ENCODE measurements around the gene CFAP299.
A peak's percentile ranks its signal among the peaks of the same experiment; 100 is the strongest.

CFAP299 gene

DNA sequence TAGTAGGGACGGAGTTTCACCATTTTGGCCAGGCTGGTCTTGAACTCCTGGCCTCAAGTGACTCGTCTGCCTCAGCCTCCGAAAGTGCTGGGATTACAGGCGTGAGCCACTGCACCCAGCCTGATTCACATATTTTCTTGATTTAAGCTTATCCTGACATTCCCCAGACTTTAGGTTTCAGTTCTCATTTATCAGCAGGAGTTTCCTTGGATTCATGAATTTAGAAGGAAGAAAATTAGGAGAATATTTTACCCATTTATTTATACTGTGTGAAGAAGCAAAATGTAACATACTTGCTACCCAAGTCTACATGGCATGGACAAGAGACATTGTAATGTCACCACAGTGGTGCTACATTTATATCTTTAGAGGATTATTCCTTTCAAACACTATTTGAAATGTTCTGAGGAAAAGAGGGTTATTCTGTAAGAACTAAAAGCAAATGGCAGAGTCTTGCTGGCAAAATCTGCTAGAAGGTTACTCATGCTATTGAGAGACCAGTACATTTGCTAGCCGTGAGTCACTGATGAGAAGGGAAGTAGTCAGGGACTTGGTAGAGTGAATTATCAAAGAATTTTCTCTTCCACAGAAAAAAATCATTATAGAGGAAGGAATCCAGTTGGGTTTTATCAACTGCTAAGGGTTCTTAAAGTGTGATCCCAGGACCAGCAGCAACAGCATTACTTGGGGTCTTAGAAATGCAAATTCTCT, 26.1 kb upstream of the CFAP299 start:
- no peak overlapping the region for H3K4me3 ChIP-seq (ENCODE audit: low read length, poor library complexity, severe bottlenecking)
- H3K4me2 ChIP-seq (ENCODE audit: low read depth, low read length, poor library complexity, severe bottlenecking), result no peak overlapping the region
- no peaks in the 10 kb centered on the region for H3K4me1 ChIP-seq (ENCODE audit: insufficient read depth, low read length, poor library complexity, severe bottlenecking)
- no peak for TF ChIP-seq EZH2phosphoT487 (IDR thresholded peaks at IDR 0.05; ENCODE audit: borderline replicate concordance)
- TF ChIP-seq, protein P1, sequence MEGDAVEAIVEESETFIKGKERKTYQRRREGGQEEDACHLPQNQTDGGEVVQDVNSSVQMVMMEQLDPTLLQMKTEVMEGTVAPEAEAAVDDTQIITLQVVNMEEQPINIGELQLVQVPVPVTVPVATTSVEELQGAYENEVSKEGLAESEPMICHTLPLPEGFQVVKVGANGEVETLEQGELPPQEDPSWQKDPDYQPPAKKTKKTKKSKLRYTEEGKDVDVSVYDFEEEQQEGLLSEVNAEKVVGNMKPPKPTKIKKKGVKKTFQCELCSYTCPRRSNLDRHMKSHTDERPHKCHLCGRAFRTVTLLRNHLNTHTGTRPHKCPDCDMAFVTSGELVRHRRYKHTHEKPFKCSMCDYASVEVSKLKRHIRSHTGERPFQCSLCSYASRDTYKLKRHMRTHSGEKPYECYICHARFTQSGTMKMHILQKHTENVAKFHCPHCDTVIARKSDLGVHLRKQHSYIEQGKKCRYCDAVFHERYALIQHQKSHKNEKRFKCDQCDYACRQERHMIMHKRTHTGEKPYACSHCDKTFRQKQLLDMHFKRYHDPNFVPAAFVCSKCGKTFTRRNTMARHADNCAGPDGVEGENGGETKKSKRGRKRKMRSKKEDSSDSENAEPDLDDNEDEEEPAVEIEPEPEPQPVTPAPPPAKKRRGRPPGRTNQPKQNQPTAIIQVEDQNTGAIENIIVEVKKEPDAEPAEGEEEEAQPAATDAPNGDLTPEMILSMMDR (conservative IDR thresholded peaks at IDR 0.05; ENCODE audit: low read length), result no peak
- no peaks in the 10 kb centered on the region for H3F3A ChIP-seq (ENCODE audit: low read depth)
- H2AFZ ChIP-seq (ENCODE audit: low read length), result no peak overlapping the region; the same call in 1 of the 2 replicates
- no peaks in the 10 kb centered on the region for H4K20me1 ChIP-seq (ENCODE audit: insufficient read depth, low read length, poor library complexity, severe bottlenecking)
- H3K9me2 ChIP-seq (replicated peaks; ENCODE audit: low read depth, low read length), result no peaks in the 10 kb centered on the region
- no peaks in the 10 kb centered on the region for H3K27me3 ChIP-seq (ENCODE audit: insufficient read depth, low read length, poor library complexity, severe bottlenecking)
- no peaks in the 10 kb centered on the region for H3K36me3 ChIP-seq (ENCODE audit: insufficient read depth, low read length)
- no peaks in the 10 kb centered on the region for H3K9me3 ChIP-seq (ENCODE audit: insufficient read depth, low read depth, low read length)
- no peaks in the 10 kb centered on the region for H3K79me2 ChIP-seq (ENCODE audit: insufficient read depth, low read length)
- no peak overlapping the region for H3K9ac ChIP-seq (ENCODE audit: low read depth, low read length, poor library complexity, severe bottlenecking)

DNA sequence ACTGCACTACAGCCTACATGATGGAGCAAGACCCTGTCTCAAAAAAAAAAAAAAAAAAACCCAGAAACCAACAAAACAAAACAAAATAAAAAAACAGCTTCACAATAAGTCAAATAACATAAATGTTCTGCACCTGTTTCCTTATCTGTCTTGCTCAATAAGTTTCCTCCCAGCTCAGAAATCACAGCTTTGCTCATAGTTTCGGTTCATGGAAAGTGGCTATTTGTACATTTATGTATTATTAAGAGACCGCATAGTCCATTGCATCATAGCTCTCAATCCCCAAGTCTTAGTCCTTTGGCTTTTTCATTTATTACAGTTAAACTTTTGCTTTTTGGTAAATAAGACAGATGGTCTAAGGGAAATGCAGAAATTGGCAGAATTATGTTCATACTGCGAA, 24.4 kb upstream of the CFAP299 start:
- H3K27me3 ChIP-seq (ENCODE audit: insufficient read depth, low read length, poor library complexity, severe bottlenecking), result no peaks in the 10 kb centered on the region

DNA sequence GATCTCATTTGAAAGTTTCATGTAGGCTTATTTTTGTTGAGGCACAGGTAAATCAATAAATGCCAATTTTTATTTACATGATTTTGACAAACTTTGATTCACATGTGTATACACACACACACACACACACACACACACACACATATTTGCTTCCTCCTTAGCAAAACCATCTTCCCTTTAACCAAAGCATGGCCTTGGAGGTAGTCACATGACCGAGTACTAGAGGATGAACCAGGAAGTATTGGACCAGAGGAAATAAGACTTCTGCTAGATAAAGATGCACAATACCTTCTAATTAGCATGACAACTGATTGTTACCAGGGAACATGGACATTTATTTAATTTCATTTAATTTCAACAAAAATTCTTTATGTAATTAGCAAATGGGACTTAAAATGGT, 23.4 kb upstream of the CFAP299 start:
- 0 out of 2 replicates have a peak overlapping the region, but pooled peaks have one; percentile 6 for H2AFZ ChIP-seq (ENCODE audit: low read length)
- no peaks in the 10 kb centered on the region for H3K9me2 ChIP-seq (replicated peaks; ENCODE audit: low read depth, low read length)
- H3K4me3 ChIP-seq (ENCODE audit: low read length, poor library complexity, severe bottlenecking), result no peak overlapping the region
- no peaks in the 10 kb centered on the region for H3K27me3 ChIP-seq (ENCODE audit: insufficient read depth, low read length, poor library complexity, severe bottlenecking)
- no peaks in the 10 kb centered on the region for H3K36me3 ChIP-seq (ENCODE audit: insufficient read depth, low read length)
- no peaks in the 10 kb centered on the region for H4K20me1 ChIP-seq (ENCODE audit: insufficient read depth, low read length, poor library complexity, severe bottlenecking)
- H3K9me3 ChIP-seq (ENCODE audit: insufficient read depth, low read depth, low read length), result no peaks in the 10 kb centered on the region
- H3K4me1 ChIP-seq (ENCODE audit: insufficient read depth, low read length, poor library complexity, severe bottlenecking), result no peaks in the 10 kb centered on the region
- H3K9ac ChIP-seq (ENCODE audit: low read depth, low read length, poor library complexity, severe bottlenecking), result no peak overlapping the region
- H3F3A ChIP-seq (ENCODE audit: low read depth), result no peaks in the 10 kb centered on the region
- TF ChIP-seq, protein P1 (conservative IDR thresholded peaks at IDR 0.05; ENCODE audit: low read length), result no peak
- no peak for TF ChIP-seq EZH2phosphoT487 (IDR thresholded peaks at IDR 0.05; ENCODE audit: borderline replicate concordance)
- H3K4me2 ChIP-seq (ENCODE audit: low read depth, low read length, poor library complexity, severe bottlenecking), result no peak overlapping the region
- no peaks in the 10 kb centered on the region for H3K79me2 ChIP-seq (ENCODE audit: insufficient read depth, low read length)

More for the DNA sequence above, 24.4 kb upstream of the CFAP299 start:
- Histone ChIP-seq H4K20me1 (ENCODE audit: insufficient read depth, low read length, poor library complexity, severe bottlenecking) (no peaks in the 10 kb centered on the region), H3K9ac (ENCODE audit: low read depth, low read length, poor library complexity, severe bottlenecking) (no peak overlapping the region), H2AFZ (ENCODE audit: low read length) (no peak overlapping the region), H3K79me2 (ENCODE audit: insufficient read depth, low read length) (no peaks in the 10 kb centered on the region), H3F3A (ENCODE audit: low read depth) (no peaks in the 10 kb centered on the region), H3K9me3 (ENCODE audit: insufficient read depth, low read depth, low read length) (no peaks in the 10 kb centered on the region), H3K9me2 (replicated peaks; ENCODE audit: low read depth, low read length) (no peaks in the 10 kb centered on the region), H3K36me3 (ENCODE audit: insufficient read depth, low read length) (no peaks in the 10 kb centered on the region), H3K4me1 (ENCODE audit: insufficient read depth, low read length, poor library complexity, severe bottlenecking) (no peaks in the 10 kb centered on the region), H3K4me2 (ENCODE audit: low read depth, low read length, poor library complexity, severe bottlenecking) (no peak overlapping the region), H3K4me3 (ENCODE audit: low read length, poor library complexity, severe bottlenecking) (no peak overlapping the region)
- TF ChIP-seq EZH2phosphoT487 (IDR thresholded peaks at IDR 0.05; ENCODE audit: borderline replicate concordance), result no peak
- TF ChIP-seq, protein P1 (conservative IDR thresholded peaks at IDR 0.05; ENCODE audit: low read length), result no peak

All from Loucy (cell line).